Hair follicular keratinocyte (primary cell): ENCODE measurements around the gene SUN5. TPM values are rescaled to one million over a fixed set of nuclear protein-coding genes. Genes with fewer than 3 reads are reported as not detected.

Source experiments
- total RNA-seq: library from RNA; depleted of rRNA; stranded (reverse); fragments of >200 nt; gene quantifications from 2 replicates; pipeline ENCODE4 v1.2.3, GENCODE V29; 2015

SUN5 gene, protein sequence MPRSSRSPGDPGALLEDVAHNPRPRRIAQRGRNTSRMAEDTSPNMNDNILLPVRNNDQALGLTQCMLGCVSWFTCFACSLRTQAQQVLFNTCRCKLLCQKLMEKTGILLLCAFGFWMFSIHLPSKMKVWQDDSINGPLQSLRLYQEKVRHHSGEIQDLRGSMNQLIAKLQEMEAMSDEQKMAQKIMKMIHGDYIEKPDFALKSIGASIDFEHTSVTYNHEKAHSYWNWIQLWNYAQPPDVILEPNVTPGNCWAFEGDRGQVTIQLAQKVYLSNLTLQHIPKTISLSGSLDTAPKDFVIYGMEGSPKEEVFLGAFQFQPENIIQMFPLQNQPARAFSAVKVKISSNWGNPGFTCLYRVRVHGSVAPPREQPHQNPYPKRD
- not detected in 2 replicates for total RNA-seq

DNA sequence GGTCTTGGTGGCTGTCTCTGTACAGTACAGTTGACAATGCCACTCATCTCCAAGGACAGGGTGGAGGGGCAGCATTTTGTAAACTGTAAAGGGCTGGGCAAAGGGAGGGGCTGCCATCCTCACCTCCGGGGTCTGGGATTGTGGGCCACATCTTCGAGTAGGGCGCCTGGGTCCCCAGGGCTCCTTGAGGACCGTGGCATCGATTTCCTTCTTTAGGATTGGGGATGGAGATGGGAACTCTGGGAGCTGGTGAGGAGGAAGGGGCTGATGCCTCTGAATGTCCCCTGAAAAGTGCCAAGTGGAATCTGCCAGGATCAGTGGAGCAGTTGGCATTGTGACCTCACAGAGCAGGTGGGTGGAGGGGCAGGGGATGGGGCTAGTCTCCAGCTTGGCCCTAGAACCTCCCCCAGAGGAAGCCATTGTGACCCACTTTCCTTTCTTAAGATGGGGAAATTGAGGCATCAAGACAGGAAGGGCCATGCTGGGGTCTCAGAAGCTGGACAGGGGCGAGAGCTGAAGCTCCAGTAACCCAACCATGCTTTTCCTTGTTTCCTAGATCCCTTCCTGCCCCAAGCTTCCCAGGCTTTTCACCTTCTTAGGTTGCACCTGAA, at the start of gene SUN5:
Gene SUN5, minus strand, starts transcription at position 293 of the 611 bp plus-strand sequence. Its CDS starts 93 bp downstream, at position 200.

DNA sequence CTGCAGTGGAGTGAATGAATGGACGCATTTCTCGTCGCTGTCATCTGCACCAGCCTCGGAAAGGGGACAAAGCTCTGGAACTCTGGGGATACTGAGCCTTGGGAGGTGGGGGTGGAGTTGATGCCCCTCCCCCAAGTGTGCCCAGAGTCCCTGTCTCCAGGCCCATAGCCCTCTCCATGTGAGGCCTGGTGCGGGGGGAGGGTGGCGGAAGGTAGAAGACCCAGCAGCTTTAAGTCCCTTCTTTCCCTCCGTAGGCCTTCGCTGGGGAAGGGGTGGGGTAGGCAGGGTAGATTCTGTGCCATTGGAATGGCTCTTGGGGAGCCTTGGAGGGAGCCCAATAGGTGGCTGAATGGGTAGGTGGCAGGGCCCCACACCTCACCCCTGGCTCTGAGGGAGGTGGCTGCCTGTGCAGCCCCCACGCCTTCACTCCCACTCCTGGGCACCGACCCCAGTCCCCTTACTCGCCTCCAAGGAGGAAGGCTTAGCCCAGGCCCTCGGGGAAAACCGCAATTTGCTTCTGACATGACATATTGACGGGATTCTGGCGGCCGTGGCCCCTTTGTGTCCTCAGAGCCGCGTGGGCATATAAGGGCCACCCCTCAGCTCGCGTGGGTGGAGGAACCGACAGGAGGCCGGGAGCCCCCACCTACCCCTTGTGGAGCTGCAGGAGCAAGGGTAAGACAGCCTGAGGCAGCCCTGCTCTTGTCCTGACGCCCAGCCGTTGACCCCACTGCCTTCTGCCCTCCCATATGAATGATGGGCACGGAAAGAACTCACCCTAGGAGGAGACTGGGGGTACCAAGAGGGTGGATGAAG, 49.3 kb upstream of the SUN5 start, which contains the start of gene BPIFB3:
Gene BPIFB3, plus strand, starts transcription at position 613 of the 816 bp plus-strand sequence. CDS start 1,533 bp downstream, outside the sequence.

GRCh38 chr20:33031531-33031930, 27.3 kb upstream of the SUN5 start, which contains the start of gene BPIFB6:
Gene BPIFB6 (plus strand): TSS chr20:33031648. CDS start chr20:33031648, 0 bp downstream.

GRCh38 chr20:33007376-33008335, 3.4 kb upstream of the SUN5 start, which contains the start of gene BPIFB2:
Gene BPIFB2 (plus strand): TSS chr20:33007704. CDS start chr20:33008575, 871 bp downstream.

Other genes starting within 250 kb of the SUN5 start
- 4.7 and 5.0 TPM in 2 replicates for gene DNMT3B, start 242.0 kb downstream of the SUN5 start, total RNA-seq
- gene MAPRE1, start 184.5 kb downstream of the SUN5 start, total RNA-seq: 69.5 and 85.0 TPM in 2 replicates
- gene EFCAB8, start 145.5 kb downstream of the SUN5 start, total RNA-seq: not detected in 2 replicates
- gene BPIFB2, start 3.3 kb upstream of the SUN5 start, total RNA-seq: not detected in 2 replicates
- gene BPIFB6, start 27.2 kb upstream of the SUN5 start, total RNA-seq: not detected in 2 replicates
- not detected in 2 replicates for gene BPIFB3, start 49.5 kb upstream of the SUN5 start, total RNA-seq
- gene BPIFB4, start 75.2 kb upstream of the SUN5 start, total RNA-seq: not detected in 2 replicates
- not detected in 2 replicates for gene BPIFA2, start 163.7 kb upstream of the SUN5 start, total RNA-seq
- not detected in 2 replicates for gene BPIFA3, start 212.9 kb upstream of the SUN5 start, total RNA-seq
- not detected in 2 replicates for gene BPIFA1, start 231.6 kb upstream of the SUN5 start, total RNA-seq